Body of pancreas (tissue), 4 donors: ENCODE data around the gene ZFR. TPM values are rescaled to one million over a fixed set of nuclear protein-coding genes. Genes with fewer than 3 reads are reported as not detected.
A peak's percentile ranks its signal among the peaks of the same experiment; 100 is the strongest.

Source experiments
- ATAC-seq: fragments of 150-250 bp; one replicate; pipeline ENCODE4 v1.9.1; 2016
- DNase-seq, 4 donors: peaks; one replicate each; pipeline ENCODE4 v3.0.0-alpha.2; 2019
- H3K27ac ChIP-seq, 4 donors: fragments of 200-600 bp; sonication (generic); 1 replicate in 3 of 4; 2 replicates in 1 of 4; pipeline versions ENCODE4 v1.5.1 to v1.6.1; 2016 to 2019; ENCODE audit warnings: mild to moderate bottlenecking in 1 of 4, mixed read lengths in 1 of 4, moderate library complexity in 1 of 4
- H3K27me3 ChIP-seq, 2 donors: fragments of 200-600 bp; sonication (generic); one replicate each; pipeline ENCODE4 v1.6.0; 2016; ENCODE audit warnings: mild to moderate bottlenecking in 1 of 2
- H3K36me3 ChIP-seq, 2 donors: fragments of 200-600 bp; sonication (generic); replicated peaks in 1 of 2; 2 replicates each; pipeline ENCODE4 v1.5.1; 2016; ENCODE audit warnings: low read depth in 2 of 2; ENCODE audit not compliant: insufficient read depth in 1 of 2
- H3K4me1 ChIP-seq: fragments of 200-600 bp; sonication (generic); one replicate; pipeline ENCODE4 v1.6.0; 2016
- H3K4me3 ChIP-seq, 2 donors: fragments of 200-600 bp; sonication (generic); 1 replicate in 1 of 2; 2 replicates in 1 of 2; pipeline ENCODE4 v1.5.1; 2016 to 2019
- H3K9me3 ChIP-seq, 3 donors: fragments of 200-600 bp; sonication (generic); 1 replicate in 2 of 3; 2 replicates in 1 of 3; pipeline ENCODE4 v1.5.1; 2016
- CTCF ChIP-seq, 7 experiments: fragments of 450-650 bp in 4 of 7; fragments of 200-600 bp in 3 of 7; sonication (generic) in 3 of 7; IDR thresholded peaks; one replicate each; pipeline ENCODE4 v1.5.1; 2016 to 2019; ENCODE audit warnings: antibody characterized with exemption in 7 of 7
- POLR2A ChIP-seq, 3 donors: fragments of 450-650 bp; IDR thresholded peaks; one replicate each; pipeline ENCODE4 v1.6.1; 2016; ENCODE audit warnings: antibody characterized with exemption in 3 of 3, mild to moderate bottlenecking in 2 of 3
- WGBS, 2 donors: methylation state at CpG; one replicate each; pipeline ENCODE4 v1.1.5; 2017; 5-methylcytosine and 5-hydroxymethylcytosine counted together
- intact Hi-C: fragments of 100-400 bp; cut with DNase I; formaldehyde crosslinking; loops from one replicate; pipeline ENCODE4 v1.15.1; 2023
- total RNA-seq, 2 donors: library from RNA; depleted of rRNA; stranded (reverse); fragments of >200 nt; gene quantifications; one replicate each; pipeline ENCODE4 v1.1.0, GENCODE V29; 2016

ZFR gene
- 10 to 100 TPM; 25.1 to 48.0 TPM for total RNA-seq

GRCh38 chr5:32444431-32445286, at the start of gene ZFR:
Gene ZFR, minus strand, starts transcription at chr5:32444740. Its CDS starts 82 bp downstream, at chr5:32444658.
- peak within 1 kb of the TSS; percentile 78 to 97 (median 94) for H3K27ac ChIP-seq
- ATAC-seq (peak; percentile 97), DNase-seq (peak; percentile 92 to 95 (median 94))
- no peaks in the 10 kb centered on the region for H3K36me3 ChIP-seq
- TF ChIP-seq CTCF (IDR thresholded peaks at IDR 0.05) (no peak), POLR2A (IDR thresholded peaks at IDR 0.05) (peak; percentile 70 to 85 (median 78))
- H3K9me3 ChIP-seq, result no peaks in the 10 kb centered on the region
- intact Hi-C loops, result no loop called here
- peaks cover 46% of the 10 kb centered on the region for H3K4me1 ChIP-seq
- no peaks in the 10 kb centered on the region for H3K27me3 ChIP-seq
- peak within 1 kb of the TSS; percentile 49 to 68 for H3K4me3 ChIP-seq
- 6 to 23% methylated on average over 25 to 69 of the region's 70 CpGs for WGBS, 2 donors

GRCh38 chr5:32490972-32491557, 46.5 kb upstream of the ZFR start:
- Histone ChIP-seq H3K4me1 (peaks cover 5% of the 10 kb centered on the region), H3K9me3 (no peaks in the 10 kb centered on the region), H3K36me3 (no peaks in the 10 kb centered on the region), H3K27me3 (no peaks in the 10 kb centered on the region), H3K27ac (no peak overlapping the region), H3K4me3 (no peak overlapping the region)
- TF ChIP-seq POLR2A (IDR thresholded peaks at IDR 0.05), result no peak
- TF ChIP-seq CTCF (IDR thresholded peaks at IDR 0.05), result no peak
- ATAC-seq (no peak), DNase-seq (no peak)
- WGBS, 2 donors, result 75 to 76% methylated on average over 3 to 6 of the region's 6 CpGs
- intact Hi-C loops, result loop anchor here (10.0 kb wide), 1 partner anchor 134 kb away; no protein-coding TSS in a partner anchor

- TF ChIP-seq POLR2A (IDR thresholded peaks at IDR 0.05) (no peak), CTCF (IDR thresholded peaks at IDR 0.05) (peak; percentile 52 to 67 (median 60))
- 19 to 22% methylated on average over 10 of the region's 10 CpGs for WGBS, 2 donors
- peak; percentile 73 to 81 (median 75) for DNase-seq
- intact Hi-C loops, result loop anchor here (10.0 kb wide), 1 partner anchor 135 kb away; no protein-coding TSS in a partner anchor
- Histone ChIP-seq H3K9me3 (no peaks in the 10 kb centered on the region), H3K27me3 (no peaks in the 10 kb centered on the region), H3K4me1 (peaks cover 5% of the 10 kb centered on the region), H3K4me3 (no peak overlapping the region), H3K36me3 (no peaks in the 10 kb centered on the region), H3K27ac (no peak overlapping the region)
- ATAC-seq, result peak; percentile 56
Measured at GRCh38 chr5:32489791-32490562, 45.4 kb upstream of the ZFR start.

GRCh38 chr5:32487424-32487823, 42.9 kb upstream of the ZFR start:
- intact Hi-C loops, result no loop called here
- WGBS, 2 donors, result 75 to 80% methylated on average over 5 of the region's 5 CpGs
- ATAC-seq, result no peak

More at GRCh38 chr5:32487424-32487823, 42.9 kb upstream of the ZFR start:
- TF ChIP-seq CTCF (IDR thresholded peaks at IDR 0.05), result no peak
- TF ChIP-seq POLR2A (IDR thresholded peaks at IDR 0.05), result no peak
- Histone ChIP-seq H3K27ac (no peak overlapping the region), H3K36me3 (no peaks in the 10 kb centered on the region), H3K4me1 (peaks cover 5% of the 10 kb centered on the region), H3K27me3 (no peaks in the 10 kb centered on the region), H3K9me3 (no peaks in the 10 kb centered on the region), H3K4me3 (no peak overlapping the region)
- DNase-seq, result no peak
